Esophagus squamous epithelium (tissue), 4 donors: Measurements from ENCODE around the gene SMIM36.

ENCODE experiments used
- POLR2A ChIP-seq, 4 donors: fragments of 450-650 bp; IDR thresholded peaks; one replicate each; pipeline ENCODE4 v1.6.1; 2017; ENCODE audit warnings: antibody characterized with exemption in 4 of 4, mild to moderate bottlenecking in 4 of 4, moderate library complexity in 3 of 4
- TF ChIP-seq, protein P1 (sequence below), 6 experiments: fragments of 450-650 bp in 4 of 6; fragments of 200-600 bp in 2 of 6; sonication (generic) in 2 of 6; IDR thresholded peaks; one replicate each; pipeline ENCODE4 v1.5.1; 2016 to 2019; ENCODE audit warnings: antibody characterized with exemption in 6 of 6, mild to moderate bottlenecking in 4 of 6, moderate library complexity in 4 of 6

DNA sequence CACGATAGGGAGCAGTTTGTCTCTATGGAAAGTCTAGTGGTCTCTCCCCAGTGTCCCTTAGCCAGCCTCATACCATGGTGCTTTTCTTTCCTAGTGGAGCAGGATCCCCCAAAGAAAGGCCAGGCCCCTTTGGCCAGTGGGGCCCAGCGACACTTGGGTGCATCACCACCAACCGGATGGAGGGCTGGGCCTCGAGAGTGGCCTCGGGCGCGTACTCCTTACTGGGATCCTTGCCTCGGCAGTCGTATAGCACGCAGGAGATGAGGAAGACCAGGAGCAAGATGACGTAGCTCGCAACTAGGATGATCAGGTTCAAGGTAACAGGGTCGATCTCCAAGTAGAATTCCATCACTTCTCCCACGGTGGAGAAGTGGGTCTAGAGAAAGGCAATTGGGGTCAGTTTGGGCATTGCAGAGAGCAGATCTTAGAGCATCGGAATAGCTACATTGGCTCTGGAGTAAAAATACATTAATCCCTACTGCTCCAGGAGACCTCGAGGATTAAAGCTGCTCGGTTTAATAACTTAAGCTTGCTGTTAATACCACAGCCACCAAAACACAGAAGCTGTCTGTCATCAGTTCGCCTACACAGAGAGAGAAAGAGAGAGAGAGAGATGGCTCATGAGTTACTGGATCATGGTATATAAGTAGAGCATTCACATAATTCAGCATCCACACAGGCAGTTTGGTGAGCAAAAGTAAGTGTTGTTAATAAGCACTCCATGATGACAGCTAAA, at the start of gene SMIM36:
- TF ChIP-seq, protein P1, sequence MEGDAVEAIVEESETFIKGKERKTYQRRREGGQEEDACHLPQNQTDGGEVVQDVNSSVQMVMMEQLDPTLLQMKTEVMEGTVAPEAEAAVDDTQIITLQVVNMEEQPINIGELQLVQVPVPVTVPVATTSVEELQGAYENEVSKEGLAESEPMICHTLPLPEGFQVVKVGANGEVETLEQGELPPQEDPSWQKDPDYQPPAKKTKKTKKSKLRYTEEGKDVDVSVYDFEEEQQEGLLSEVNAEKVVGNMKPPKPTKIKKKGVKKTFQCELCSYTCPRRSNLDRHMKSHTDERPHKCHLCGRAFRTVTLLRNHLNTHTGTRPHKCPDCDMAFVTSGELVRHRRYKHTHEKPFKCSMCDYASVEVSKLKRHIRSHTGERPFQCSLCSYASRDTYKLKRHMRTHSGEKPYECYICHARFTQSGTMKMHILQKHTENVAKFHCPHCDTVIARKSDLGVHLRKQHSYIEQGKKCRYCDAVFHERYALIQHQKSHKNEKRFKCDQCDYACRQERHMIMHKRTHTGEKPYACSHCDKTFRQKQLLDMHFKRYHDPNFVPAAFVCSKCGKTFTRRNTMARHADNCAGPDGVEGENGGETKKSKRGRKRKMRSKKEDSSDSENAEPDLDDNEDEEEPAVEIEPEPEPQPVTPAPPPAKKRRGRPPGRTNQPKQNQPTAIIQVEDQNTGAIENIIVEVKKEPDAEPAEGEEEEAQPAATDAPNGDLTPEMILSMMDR (IDR thresholded peaks at IDR 0.05), result no peak
- no peak for TF ChIP-seq POLR2A (IDR thresholded peaks at IDR 0.05)
